Ascending aorta (tissue), 2 donors: ENCODE results near the gene LYRM1. TPM values are rescaled to one million over a fixed set of nuclear protein-coding genes. Genes with fewer than 3 reads are reported as not detected.
"Not testable (repeated sequence)": the region's sequence is repeated elsewhere in the genome, so short reads cannot be mapped to it uniquely, and the experiment has no call there.

ENCODE experiments used
- DNase-seq, 2 donors: peaks; one replicate each; pipeline ENCODE4 v3.0.0-alpha.2; 2019; ENCODE audit warnings: low spot score in 2 of 2
- H3K27ac ChIP-seq, 2 donors: fragments of 200-600 bp; sonication (generic); one replicate each; pipeline ENCODE4 v1.5.1; 2016 to 2017; ENCODE audit warnings: mild to moderate bottlenecking in 1 of 2
- H3K27me3 ChIP-seq: fragments of 200-600 bp; sonication (generic); one replicate; pipeline ENCODE4 v1.5.1; 2017
- H3K36me3 ChIP-seq, 2 donors: fragments of 200-600 bp; sonication (generic); one replicate each; pipeline ENCODE4 v1.5.1; 2016
- H3K4me1 ChIP-seq, 2 donors: fragments of 200-600 bp; sonication (generic); one replicate each; pipeline ENCODE4 v1.5.1; 2016 to 2017; ENCODE audit warnings: mild to moderate bottlenecking in 1 of 2
- H3K4me3 ChIP-seq, 2 donors: fragments of 200-600 bp; sonication (generic); one replicate each; pipeline ENCODE4 v1.5.1; 2016 to 2017; ENCODE audit warnings: mild to moderate bottlenecking in 1 of 2
- H3K9me3 ChIP-seq, 2 donors: fragments of 200-600 bp; sonication (generic); one replicate each; pipeline ENCODE4 v1.5.1; 2016
- intact Hi-C: fragments of 100-400 bp; cut with DNase I; formaldehyde crosslinking; loops from one replicate; pipeline ENCODE4 v1.15.1; 2023
- total RNA-seq: library from RNA; depleted of rRNA; stranded (reverse); fragments of >200 nt; gene quantifications from one replicate; pipeline ENCODE4 v1.1.0, GENCODE V29; 2016
- TF ChIP-seq, protein P1 (sequence below), 3 experiments: fragments of 200-600 bp in 2 of 3; fragments of 450-650 bp in 1 of 3; sonication (generic) in 2 of 3; IDR thresholded peaks; one replicate each; pipeline ENCODE4 v1.5.1; 2016 to 2019; ENCODE audit warnings: antibody characterized with exemption in 3 of 3, mild to moderate bottlenecking in 1 of 3, moderate library complexity in 1 of 3

Gene LYRM1
- total RNA-seq, 1 donor from 2014 or later: 3.9 TPM

DNA sequence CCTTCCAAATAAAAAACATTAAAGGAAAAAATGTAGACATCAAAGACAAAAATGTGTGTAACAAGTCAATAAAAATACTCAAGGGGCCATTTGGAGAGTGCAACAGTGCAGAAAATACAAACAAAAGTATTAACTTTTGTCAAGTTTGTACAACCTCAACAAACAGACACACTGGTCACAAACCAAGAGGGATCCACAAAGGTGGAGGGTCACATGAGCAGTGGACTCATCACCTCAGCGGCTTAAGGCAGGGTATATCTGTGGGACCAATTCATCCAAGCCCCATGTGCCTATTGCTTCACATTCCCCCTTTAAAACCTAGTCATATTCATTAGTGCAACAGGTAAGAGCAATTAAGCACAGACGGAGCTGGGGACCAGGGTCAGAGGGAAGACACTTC lies 45.6 kb upstream of the LYRM1 start:
- Histone ChIP-seq H3K27ac (peak overlapping the region in 1 of 2 donors; percentile 17), H3K4me3 (no peak overlapping the region), H3K4me1 (peaks cover 8 to 70% of the 10 kb centered on the region in 2 donors), H3K9me3 (no peaks in the 10 kb centered on the region), H3K36me3 (peaks cover 9 to 31% of the 10 kb centered on the region in 2 donors), H3K27me3 (no peaks in the 10 kb centered on the region)
- intact Hi-C loops: loop anchor here (5.0 kb wide), 1 partner anchor 147 kb away; no protein-coding TSS in a partner anchor
- no peak for DNase-seq
- TF ChIP-seq, protein P1, sequence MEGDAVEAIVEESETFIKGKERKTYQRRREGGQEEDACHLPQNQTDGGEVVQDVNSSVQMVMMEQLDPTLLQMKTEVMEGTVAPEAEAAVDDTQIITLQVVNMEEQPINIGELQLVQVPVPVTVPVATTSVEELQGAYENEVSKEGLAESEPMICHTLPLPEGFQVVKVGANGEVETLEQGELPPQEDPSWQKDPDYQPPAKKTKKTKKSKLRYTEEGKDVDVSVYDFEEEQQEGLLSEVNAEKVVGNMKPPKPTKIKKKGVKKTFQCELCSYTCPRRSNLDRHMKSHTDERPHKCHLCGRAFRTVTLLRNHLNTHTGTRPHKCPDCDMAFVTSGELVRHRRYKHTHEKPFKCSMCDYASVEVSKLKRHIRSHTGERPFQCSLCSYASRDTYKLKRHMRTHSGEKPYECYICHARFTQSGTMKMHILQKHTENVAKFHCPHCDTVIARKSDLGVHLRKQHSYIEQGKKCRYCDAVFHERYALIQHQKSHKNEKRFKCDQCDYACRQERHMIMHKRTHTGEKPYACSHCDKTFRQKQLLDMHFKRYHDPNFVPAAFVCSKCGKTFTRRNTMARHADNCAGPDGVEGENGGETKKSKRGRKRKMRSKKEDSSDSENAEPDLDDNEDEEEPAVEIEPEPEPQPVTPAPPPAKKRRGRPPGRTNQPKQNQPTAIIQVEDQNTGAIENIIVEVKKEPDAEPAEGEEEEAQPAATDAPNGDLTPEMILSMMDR (IDR thresholded peaks at IDR 0.05): no peak

DNA sequence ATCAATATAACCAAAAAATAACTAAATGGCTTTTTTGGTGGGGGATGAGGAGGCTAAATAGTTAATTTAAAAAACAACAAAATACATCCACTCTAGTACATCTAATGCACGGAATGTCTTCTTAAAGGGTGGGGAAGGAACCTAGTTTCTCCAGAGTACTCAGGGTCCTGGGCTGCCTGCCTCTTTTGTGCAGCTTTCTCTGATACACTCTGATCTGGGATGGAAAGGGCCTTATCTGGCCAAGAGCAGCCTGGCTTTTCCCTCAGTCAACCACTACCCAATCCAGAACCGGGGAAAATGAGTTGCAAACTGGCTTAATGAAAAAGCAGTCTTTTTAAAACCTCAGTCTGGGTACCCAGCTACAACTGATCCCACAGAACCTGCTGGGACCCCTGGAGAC lies 43.3 kb upstream of the LYRM1 start:
- Histone ChIP-seq H3K27me3 (no peaks in the 10 kb centered on the region), H3K4me1 (peaks cover 6 to 60% of the 10 kb centered on the region in 2 donors), H3K9me3 (no peaks in the 10 kb centered on the region), H3K4me3 (no peak overlapping the region), H3K27ac (peak overlapping the region in 1 of 2 donors; percentile 57), H3K36me3 (peaks cover 28 to 54% of the 10 kb centered on the region in 2 donors)
- TF ChIP-seq, protein P1 (IDR thresholded peaks at IDR 0.05): no peak
- no peak for DNase-seq
- intact Hi-C loops: no loop called here

DNA sequence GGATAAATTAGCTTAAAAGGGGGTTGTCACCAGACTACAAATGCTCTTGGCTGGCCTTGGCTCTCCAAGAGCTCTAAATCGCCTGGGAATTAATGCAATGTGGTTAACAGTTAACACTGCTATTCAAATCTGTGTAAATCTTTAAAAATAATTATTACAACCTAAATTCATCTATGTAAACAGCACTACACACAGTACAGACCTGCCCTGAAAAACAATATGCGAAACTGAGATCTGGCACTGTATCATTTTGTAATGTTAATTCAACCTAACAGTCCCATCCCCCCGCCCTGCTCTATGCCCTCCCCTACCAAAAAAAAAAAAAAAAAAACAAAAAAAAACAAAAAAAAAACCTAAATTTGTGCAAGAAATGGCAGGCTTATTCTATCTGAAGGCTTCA lies 41.3 kb upstream of the LYRM1 start:
- H3K4me3 ChIP-seq: no peak overlapping the region
- TF ChIP-seq, protein P1 (IDR thresholded peaks at IDR 0.05): no peak
- intact Hi-C loops: no loop called here

DNA sequence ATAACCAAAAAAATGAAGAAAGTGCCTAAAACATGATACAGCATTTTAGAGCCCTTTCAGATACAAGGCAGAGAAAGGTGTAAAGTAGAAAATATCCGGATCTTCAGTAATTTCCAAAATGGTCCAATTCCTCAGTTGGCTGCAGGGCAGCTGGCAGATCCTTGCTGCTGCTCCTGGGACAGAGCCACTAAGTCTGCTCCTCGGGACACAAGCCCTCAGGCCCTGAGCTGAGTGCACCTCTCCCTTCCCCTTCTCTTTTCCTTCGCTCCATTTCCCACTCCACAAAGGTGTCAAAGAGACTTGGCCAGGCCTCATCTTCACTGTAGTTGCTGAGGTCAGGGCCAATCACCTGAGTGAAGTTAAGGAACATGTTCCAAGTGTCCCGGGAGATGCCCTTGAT lies 40.9 kb upstream of the LYRM1 start:
- Histone ChIP-seq H3K4me3 (no peak overlapping the region), H3K9me3 (no peaks in the 10 kb centered on the region), H3K36me3 (peaks cover 30 to 51% of the 10 kb centered on the region in 2 donors), H3K27ac (peak overlapping the region; percentile 26 to 63), H3K27me3 (no peaks in the 10 kb centered on the region), H3K4me1 (peaks cover 6 to 43% of the 10 kb centered on the region in 2 donors)
- intact Hi-C loops: no loop called here
- DNase-seq: no peak
- TF ChIP-seq, protein P1 (IDR thresholded peaks at IDR 0.05): no peak

More for the DNA sequence above, 41.3 kb upstream of the LYRM1 start:
- Histone ChIP-seq H3K4me1 (peaks cover 6 to 45% of the 10 kb centered on the region in 2 donors), H3K27me3 (no peaks in the 10 kb centered on the region), H3K36me3 (peaks cover 30 to 51% of the 10 kb centered on the region in 2 donors), H3K27ac (peak overlapping the region in 1 of 2 donors; percentile 63), H3K9me3 (no peaks in the 10 kb centered on the region)
- DNase-seq: no peak

DNA sequence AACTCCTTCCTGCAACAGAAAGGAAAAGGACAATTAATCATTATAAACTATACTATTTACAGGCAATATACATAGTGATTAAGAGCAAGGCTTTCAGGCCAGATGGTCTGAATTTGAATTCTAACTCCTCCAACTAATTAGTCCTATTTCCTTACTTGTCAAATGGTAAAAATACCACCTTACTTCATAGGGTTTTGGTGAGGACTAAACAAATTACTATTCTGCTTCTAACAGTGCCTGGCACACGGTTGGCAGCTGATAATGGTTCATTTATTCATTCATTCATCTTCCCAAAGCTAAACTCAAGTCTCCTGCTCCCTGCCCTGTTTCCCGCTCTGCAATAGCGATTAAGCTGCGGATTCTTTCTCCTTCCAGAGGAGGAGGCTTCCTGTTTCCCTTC lies 40.2 kb upstream of the LYRM1 start:
- peaks cover 6 to 49% of the 10 kb centered on the region in 2 donors for H3K4me1 ChIP-seq

DNA sequence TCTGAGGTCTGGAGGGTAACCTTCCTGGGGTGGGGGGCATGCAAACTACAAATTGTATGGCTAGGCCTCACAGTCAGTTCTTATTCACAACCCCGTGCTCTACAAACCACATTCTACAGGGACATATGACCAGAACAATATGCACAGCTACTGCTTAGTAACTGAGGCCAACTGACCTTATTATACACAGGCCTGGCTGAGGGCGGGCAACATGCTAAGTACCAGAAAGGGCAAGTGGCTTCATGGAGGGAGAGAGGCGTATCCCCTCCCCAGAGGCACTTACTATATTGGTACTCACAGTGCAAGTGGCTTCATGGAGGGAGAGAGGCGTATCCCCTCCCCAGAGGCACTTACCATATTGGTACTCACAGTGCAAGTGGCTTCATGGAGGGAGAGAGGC lies 39.6 kb upstream of the LYRM1 start:
- Histone ChIP-seq H3K4me1 (peaks cover 11 to 56% of the 10 kb centered on the region in 2 donors), H3K27ac (peak overlapping the region in 1 of 2 donors; percentile 63), H3K36me3 (peaks cover 24 to 40% of the 10 kb centered on the region in 2 donors)
- H3K27me3 ChIP-seq, H3K4me3 ChIP-seq, DNase-seq, H3K9me3 ChIP-seq, intact Hi-C loops: not testable (repeated sequence)

More for the DNA sequence above, 40.2 kb upstream of the LYRM1 start:
- H3K36me3 ChIP-seq: peaks cover 26 to 45% of the 10 kb centered on the region in 2 donors
- H3K27ac ChIP-seq: peak overlapping the region in 1 of 2 donors; percentile 63
- H3K27me3 ChIP-seq: no peaks in the 10 kb centered on the region
- no peak for DNase-seq
- TF ChIP-seq, protein P1 (IDR thresholded peaks at IDR 0.05): no peak
- intact Hi-C loops: no loop called here
- H3K4me3 ChIP-seq: no peak overlapping the region
- no peaks in the 10 kb centered on the region for H3K9me3 ChIP-seq
